GM19397 (cell line): ENCODE measurements around the gene RNF123.
"Not testable (repeated sequence)": the region's sequence is repeated elsewhere in the genome, so short reads cannot be mapped to it uniquely, and the experiment has no call there.

Experiments
- ATAC-seq: cut with Tn5 transposase; IDR thresholded peaks from one replicate; pipeline ENCODE4 v1.9.1; 2021; ENCODE audit warnings: mild to moderate bottlenecking, moderate library complexity; ENCODE audit not compliant: unreplicated experiment

Gene RNF123

DNA sequence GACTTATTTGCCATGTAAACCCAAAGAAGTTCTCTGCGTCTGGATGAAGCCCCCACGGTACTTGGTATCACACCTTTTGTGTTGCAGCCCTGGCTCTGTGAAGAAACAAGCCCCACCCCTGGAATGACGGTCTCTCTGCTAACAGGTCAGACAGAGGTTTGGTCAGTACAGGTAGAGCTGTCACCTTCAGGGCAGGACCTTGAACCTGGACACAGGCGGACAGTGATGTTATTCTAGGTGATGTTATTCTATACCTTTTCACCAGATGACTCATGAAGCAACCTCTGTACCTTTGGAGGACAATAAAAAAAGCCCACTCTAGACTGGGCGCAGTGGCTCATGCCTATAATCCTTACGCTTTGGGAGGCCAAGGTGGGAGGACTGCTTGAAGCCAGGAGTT lies 45.4 kb downstream of the RNF123 start:
- ATAC-seq = no peak

DNA sequence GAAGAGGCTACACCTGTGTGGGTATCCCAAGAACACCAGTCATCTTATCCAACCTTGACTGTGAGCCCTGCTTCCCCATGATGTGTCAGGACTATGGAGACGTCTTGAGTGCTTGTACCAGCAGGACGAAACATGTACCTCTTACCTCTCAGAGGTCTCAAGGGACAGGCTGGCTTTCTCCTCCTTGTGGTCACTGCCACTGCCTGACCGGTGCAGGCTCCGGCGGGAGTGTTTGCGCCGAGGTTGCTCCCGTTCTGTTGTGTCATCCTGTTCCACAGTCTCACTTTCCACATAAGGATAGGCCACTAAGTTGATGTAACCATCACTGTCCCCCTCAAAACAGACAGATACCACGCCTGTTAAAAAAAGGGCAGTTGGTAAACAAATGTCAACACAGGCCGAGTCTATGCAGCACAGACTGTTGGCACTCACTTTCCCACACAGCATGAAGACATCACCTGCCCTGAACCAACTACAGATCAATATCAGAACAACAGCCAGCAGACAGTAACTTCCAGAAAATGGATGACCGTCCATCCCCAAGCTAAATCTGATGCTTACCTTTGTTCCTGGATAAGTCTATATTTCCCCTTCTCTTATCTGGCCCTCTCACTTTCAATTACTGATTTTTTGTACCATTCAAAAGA lies 48.8 kb downstream of the RNF123 start:
- no peak for ATAC-seq

DNA sequence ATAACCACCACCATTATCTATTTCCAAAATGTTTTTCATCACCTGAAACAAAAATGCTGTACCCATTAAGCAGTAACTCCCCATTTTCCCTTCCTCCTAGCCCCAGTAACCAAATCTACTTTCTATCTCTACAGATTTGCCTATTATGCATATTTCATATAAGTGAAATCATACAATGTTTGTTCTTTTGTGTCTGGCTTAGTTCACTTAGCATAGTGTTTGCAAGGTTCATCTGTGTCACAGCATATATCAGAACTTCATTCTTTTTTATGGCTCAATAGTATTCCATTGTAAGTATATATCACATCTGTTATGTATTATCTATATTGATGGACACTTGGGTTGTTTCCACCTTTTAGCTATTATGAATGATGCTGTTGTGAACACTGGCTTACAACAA lies 51.1 kb downstream of the RNF123 start:
- ATAC-seq = no peak

DNA sequence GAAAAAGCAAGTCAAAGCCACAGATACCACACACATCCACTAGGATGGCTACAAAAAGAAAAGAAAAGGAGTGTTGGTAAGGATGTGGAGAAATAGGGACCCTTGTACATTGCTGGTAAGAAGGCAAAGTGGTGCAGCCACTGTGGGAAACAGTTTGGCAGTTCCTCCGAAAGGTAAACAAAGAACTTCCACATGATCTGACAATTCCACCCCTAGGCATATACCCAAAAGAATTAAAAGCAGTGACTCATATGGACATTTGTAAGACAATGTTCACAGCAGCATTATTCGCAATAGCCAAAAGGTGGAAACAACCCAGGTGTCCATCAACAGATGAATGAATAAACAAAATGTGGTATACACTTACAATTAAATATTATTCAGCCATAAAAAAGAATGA lies 56.6 kb downstream of the RNF123 start:
- ATAC-seq = no peak

DNA sequence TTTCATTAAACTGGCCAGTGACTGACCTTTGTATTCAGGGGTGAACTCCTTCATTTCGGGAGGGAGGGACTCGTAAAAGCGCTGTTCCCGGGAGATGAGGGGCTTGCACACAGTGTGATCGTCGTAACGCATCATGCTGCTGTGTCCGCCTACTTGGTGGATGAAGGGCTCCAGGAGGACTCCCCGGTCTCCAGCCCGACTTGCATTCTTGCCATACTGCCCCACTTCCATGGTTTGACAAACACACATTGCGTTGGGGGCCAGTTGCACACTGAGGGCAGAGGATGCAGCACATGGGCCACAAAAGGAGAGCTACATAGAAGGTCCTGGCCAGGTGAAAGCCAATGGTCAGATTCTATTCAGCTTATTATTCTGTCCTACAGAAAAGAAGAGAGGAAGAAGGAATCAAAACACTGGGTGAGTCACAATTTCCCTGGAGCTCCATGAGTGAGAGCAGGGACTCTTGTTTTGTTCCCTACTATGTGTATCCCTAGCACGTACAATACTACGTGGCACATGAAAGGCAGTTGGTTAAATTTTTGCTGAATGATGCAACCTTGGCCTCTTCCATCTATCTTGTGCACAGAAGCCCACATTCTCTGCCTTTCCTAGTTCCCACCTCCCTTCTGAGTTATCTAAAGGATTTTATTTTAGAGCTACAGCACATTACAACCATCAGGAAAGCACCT lies 58.6 kb downstream of the RNF123 start:
- ATAC-seq = no peak

DNA sequence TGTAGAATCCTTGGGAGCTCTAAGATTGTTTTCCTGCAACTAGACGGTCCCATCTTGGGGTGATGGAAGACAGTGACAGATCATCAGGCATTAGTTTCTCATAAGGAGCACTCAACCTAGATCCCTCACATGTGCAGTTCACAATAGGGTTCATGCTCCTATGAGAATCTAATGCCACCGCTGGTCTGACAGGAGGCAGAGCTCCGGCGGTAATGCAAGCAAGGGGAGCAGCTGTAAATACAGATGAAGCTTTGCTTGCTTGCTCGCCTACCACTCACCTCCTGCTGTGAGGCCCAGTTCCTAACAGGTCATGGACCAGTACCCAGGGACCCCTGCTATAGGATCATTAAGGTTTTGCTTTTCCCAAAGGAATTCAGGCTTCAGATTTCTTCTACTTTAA lies 59.5 kb downstream of the RNF123 start:
- ATAC-seq = not testable (repeated sequence)

DNA sequence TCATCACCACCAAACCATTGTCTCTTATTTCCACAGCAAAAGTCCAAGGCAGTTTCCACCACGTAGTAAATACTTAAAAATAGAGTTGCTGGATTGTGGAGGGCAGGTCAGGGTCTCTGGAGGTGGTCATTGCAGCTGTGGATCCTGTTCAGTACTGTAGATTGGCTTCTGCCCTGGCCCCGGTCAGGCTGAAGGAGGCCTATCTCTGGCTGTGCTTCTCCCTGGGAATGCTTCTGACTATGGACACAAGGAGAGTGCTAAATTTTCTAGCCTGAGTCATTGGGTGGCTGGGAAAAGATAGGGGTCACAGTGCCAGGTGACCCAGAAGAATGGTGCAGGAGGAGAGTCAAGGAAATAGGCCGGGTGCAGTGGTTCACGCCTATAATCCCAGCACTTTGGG lies 60.7 kb downstream of the RNF123 start:
- ATAC-seq = no peak

DNA sequence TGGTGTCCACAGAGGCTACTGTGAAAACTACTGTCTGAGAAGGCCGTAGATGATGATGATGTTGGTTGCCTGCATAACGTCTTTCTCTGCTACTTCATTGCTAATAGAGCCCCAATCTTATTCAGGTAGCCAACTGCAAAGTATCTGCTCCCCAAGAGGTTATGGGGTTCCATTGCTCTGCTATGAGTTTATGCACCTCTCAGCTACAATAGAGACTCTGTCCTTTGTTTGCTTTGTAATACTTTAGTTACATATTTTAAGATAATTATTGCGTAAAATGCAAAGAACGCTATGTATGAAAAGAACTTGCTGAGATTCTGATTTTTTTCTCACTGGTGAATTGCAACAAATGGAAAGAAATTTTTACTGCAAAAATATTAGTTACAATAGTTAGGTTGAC lies 62.1 kb downstream of the RNF123 start:
- no peak for ATAC-seq

DNA sequence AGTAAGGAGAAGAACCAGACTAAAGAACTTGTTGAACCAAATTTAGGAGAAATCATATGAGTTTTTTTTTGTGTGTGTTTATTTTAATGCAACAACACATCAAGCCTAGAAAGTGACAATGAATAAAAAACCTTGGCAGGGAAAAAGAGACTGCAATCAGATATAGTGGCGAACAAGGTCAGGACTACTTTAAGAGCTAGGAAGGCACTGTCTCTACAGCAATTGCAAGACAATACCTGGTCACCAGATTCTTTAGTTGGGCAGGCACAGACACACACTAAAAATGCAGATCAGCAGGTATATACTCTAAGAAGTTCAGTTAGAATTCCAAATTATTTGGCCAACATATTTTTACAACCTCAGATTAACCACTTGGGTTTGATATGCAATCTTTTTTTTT lies 65.2 kb downstream of the RNF123 start:
- ATAC-seq = no peak

DNA sequence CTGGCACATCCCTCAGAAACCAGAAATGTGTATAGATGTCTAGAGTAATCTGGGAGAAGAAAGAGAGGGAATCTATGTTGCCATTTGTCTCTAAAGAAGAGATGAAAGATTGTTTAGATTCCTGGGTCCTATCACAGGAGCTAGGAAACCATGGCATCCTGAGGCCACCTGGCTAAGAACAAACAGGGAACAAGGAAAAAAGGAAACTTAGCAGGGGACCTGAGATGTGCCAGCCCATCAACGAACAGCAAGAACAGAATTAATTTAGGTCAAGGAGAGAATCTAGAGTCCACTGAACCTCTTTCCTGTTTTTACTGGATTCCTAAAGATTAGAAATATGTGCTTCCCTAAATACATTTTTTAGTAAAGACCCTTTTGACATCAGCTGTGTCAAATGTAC lies 66.7 kb downstream of the RNF123 start:
- no peak for ATAC-seq

DNA sequence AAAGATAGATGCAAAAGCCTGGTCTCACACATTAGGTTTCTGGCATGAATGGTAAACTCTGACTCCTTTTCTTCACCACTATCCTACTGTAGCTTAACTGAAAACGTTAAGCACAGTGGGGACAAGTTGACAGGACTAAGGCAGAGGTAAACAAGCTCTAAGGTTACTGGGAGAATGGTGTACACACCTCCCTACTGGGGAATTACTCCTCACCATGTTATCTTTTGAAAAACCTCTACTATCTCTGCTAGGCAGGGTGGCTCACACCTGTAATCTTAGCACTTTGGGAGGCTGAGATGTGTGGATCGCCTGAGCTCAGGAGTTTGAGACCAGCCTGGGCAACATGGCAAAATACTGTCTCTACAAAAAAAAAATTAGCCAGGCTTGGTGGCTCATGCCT lies 67.8 kb downstream of the RNF123 start:
- no peak for ATAC-seq

DNA sequence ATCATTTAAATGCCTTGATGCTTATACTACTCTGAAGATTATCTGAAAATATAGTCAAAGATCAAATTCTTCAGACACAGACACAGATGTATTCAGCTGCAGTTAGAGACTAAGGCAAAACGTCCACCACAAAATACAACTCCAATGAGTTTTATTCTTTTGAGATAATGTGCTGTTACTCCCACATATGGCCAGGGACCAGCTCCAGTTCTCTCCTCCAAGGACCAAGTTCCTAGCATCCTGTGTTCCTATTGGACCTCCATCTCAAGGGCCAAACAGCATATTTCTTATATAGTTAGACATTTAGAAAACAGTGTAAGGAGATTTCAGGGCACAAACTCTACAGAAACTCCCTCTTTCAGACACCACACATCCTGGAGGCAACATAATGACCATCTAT lies 69.9 kb downstream of the RNF123 start:
- ATAC-seq = no peak

DNA sequence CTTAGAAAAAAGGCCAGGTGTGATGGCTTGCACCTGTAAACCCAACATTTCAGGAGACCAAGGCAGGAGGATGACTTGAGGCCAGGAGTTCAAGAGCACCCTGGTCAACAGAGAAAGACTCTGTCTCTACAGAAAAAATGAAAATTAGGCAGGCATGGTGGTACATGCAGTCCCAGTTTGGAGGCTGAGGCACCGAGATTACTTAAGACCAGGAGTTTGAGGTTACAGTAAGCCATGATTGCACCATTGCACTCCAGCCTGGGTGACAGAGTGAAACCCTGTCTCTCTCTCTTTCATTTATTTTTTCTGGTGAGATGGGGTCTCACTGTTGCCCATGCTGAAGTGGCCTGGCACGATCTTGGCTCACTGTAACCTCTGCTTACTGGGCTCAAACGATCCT lies 72.3 kb downstream of the RNF123 start:
- no peak for ATAC-seq

DNA sequence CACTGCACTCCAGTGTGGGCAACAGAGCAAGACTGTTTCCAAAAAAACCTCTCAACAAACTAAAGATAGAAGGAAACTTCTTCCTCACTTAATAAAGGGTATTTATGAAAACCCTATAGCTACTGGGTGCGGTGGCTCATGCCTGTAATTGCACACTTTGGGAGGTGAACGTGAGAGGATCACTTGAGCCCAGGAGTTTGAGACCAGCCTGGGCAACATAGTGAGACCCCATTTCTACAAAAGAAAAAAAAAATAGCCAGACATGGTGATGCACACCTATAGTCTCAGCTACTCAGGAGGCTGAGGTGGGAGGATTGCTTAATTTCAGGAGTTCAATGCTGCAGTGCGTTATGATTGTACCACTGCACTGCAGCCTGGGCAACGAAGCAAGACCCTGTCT lies 74.6 kb downstream of the RNF123 start:
- no peak for ATAC-seq

DNA sequence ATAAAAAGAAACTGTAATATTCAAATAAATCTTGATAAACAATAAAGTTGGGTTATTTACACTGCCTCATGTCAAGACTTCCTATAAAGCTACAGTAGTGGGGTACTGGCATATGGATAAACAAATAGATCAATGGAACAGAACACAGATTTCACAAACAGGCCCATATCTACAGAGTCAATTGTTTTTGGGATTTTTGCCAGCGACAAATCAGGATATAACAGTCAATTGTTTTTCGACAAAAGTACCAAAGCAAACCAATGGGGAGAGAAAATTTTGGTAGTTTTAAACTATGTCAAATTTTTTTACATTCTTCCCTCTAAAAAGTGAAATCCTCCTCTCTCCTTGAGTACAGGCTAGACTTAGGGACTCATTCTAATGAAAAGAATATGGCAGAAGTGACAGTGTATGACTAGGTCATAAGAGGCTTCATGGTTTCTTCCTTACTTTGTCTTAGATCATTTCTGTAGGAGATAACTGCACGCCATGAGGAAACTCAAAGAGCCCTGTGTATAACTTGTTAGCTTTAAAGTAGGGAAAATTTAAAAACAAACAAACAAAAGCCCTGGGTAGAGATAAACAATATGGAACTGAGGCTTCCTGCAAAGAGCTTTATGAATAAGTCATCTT lies 80.0 kb downstream of the RNF123 start:
- no peak for ATAC-seq

DNA sequence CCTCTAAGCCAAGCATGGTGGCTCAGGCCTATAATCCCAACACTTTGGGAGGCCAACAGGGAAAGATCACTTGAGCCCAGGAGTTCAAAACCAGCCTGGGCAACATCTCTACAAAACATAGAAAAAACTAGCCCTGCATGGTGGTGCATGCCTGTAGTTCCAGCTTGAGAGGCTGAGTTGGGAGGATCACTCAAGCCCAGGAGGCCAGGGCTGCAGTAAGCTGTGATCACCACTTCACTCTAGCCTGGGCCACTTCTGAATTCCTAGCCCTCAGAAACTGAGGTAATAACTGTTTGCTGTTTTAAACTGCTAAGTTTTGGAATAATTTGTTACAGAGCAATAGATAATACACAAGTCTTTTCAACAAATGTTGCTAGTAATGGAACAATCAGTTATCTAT lies 80.6 kb downstream of the RNF123 start:
- ATAC-seq = no peak
